OCI-LY3 (cell line): Measurements from ENCODE around the gene C1QTNF2.

Source experiments
- CTCF ChIP-seq: fragments of 200-600, 300-600 bp; sonication (generic); IDR thresholded peaks from 2 replicates; pipeline ENCODE4 v1.5.1; 2014; ENCODE audit warnings: antibody characterized with exemption, low read length, low read depth
- EZH2phosphoT487 ChIP-seq: fragments of 200-600 bp; shearing (Covaris generic); IDR thresholded peaks from 2 replicates; pipeline ENCODE4 v1.6.1; 2018; ENCODE audit warnings: antibody characterized with exemption, mixed run types, low read depth

- TF ChIP-seq CTCF (no peak), EZH2phosphoT487 (no peak)
Observed at GRCh38 chr5:160363660-160364395, 6.6 kb downstream of the C1QTNF2 start.
